ENCODE measurements around the gene B3GAT1.

The B3GAT1 gene

DNA sequence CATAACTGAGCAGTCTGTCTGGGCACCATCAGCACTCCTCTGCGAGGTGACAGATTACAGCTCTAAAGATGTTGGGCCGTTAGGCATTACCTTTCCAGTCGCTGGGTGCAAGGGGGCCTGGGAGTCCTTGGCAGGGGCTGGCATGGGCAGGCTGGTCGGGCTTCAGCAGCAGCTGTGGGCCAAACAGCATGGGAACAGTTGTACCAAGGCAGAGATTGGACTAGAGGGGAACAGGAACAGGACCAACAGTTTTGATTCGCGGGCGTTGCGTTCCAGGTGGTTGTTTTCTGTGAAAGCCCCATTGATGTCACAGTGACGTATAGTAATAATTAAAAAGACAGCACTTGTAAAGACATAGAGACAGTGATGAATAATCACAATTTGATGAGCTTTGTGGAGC, 25.8 kb upstream of the B3GAT1 start:
- no peak for DNase-seq (ENCODE audit: low read depth in 1 of 2, low spot score in 1 of 2)
- in situ Hi-C loops (cut with HindIII; ENCODE audit: low pct_unique_long_range_greater_than_20kb, low sequenced_read_pairs) = no loop called here
- no peak for TF ChIP-seq JUND (IDR thresholded peaks at IDR 0.05; ENCODE audit: low read depth)

GRCh38 chr11:134436781-134437180, 24.7 kb upstream of the B3GAT1 start:
- in situ Hi-C loops (cut with HindIII; ENCODE audit: low pct_unique_long_range_greater_than_20kb, low sequenced_read_pairs) = no loop called here
- DNase-seq (ENCODE audit: low read depth in 1 of 2, low spot score in 1 of 2) = no peak
- no peak for TF ChIP-seq JUND (IDR thresholded peaks at IDR 0.05; ENCODE audit: low read depth)

GRCh38 chr11:134433806-134434205, 21.8 kb upstream of the B3GAT1 start:
- no peak for TF ChIP-seq JUND (IDR thresholded peaks at IDR 0.05; ENCODE audit: low read depth)

DNA sequence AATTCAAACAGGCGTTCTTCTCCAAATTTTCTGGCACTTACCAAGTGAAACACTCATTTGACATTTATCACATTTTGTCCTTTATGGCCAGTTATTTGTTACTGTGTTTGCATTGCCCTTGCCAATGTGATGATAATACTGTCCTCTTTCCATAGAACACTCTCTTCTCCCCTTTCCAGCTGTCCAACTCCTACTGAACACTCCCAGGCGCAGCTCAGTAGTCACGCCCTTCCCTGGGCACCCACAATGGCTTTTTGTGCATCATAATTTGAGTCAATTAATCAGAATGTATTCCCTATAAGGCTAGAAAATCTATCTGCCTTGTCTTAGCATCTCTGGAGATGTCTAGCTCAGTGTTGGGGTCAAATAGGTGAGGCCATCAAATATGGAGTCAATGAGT, 21.2 kb upstream of the B3GAT1 start:
- DNase-seq (ENCODE audit: low read depth in 1 of 2, low spot score in 1 of 2) = no peak
- TF ChIP-seq JUND (IDR thresholded peaks at IDR 0.05; ENCODE audit: low read depth) = no peak
- in situ Hi-C loops (cut with HindIII; ENCODE audit: low pct_unique_long_range_greater_than_20kb, low sequenced_read_pairs) = no loop called here

More at GRCh38 chr11:134433806-134434205, 21.8 kb upstream of the B3GAT1 start:
- DNase-seq (ENCODE audit: low read depth in 1 of 2, low spot score in 1 of 2) = no peak
- in situ Hi-C loops (cut with HindIII; ENCODE audit: low pct_unique_long_range_greater_than_20kb, low sequenced_read_pairs) = no loop called here

- no peak for DNase-seq (ENCODE audit: low read depth in 1 of 2, low spot score in 1 of 2)
- in situ Hi-C loops (cut with HindIII; ENCODE audit: low pct_unique_long_range_greater_than_20kb, low sequenced_read_pairs) = no loop called here
- TF ChIP-seq JUND (IDR thresholded peaks at IDR 0.05; ENCODE audit: low read depth) = no peak
These were observed 20.7 kb upstream of the B3GAT1 start for GRCh38 chr11:134432776-134433175.

GRCh38 chr11:134429106-134429505, 17.1 kb upstream of the B3GAT1 start:
- no peak for TF ChIP-seq JUND (IDR thresholded peaks at IDR 0.05; ENCODE audit: low read depth)
- no peak for DNase-seq (ENCODE audit: low read depth in 1 of 2, low spot score in 1 of 2)
- in situ Hi-C loops (cut with HindIII; ENCODE audit: low pct_unique_long_range_greater_than_20kb, low sequenced_read_pairs) = no loop called here

DNA sequence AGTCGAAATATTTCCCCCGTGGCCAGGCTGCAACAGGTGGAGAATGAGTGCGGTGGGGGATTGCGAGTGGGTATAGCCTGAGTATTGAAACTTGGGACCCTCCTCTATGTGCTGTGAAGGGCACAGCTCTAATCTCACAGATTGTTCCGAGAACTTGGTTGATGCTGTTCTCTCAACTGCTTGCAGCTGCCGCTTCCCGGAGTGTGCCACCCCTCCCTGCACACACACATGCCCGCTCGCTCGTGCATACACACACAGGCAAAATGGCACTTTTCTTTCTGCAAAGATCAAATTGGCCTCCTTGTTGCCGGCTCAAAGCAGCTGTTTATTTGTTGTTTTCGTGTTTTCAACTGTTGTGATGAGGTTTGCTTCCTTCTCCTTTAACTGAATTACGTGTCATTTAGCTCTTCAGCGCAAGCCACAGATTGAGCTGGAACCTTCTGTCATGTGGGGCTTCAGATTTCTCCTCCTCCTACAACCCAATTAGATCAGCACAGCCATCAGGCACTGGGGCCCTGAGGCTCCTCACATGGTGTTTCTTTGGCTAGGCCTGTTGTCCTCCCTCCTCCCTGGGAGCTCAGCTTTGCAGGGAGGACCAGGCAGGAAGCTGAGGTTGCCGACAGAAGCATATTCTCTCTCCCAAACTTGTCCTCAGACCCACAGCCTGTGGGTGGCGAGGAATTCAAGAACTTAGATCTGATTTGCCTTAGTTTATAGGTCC, 13.9 kb upstream of the B3GAT1 start:
- TF ChIP-seq JUND (IDR thresholded peaks at IDR 0.05; ENCODE audit: low read depth) = no peak
- DNase-seq (ENCODE audit: low read depth in 1 of 2, low spot score in 1 of 2) = no peak
- in situ Hi-C loops (cut with HindIII; ENCODE audit: low pct_unique_long_range_greater_than_20kb, low sequenced_read_pairs) = no loop called here

GRCh38 chr11:134425413-134425812, 13.4 kb upstream of the B3GAT1 start:
- in situ Hi-C loops (cut with HindIII; ENCODE audit: low pct_unique_long_range_greater_than_20kb, low sequenced_read_pairs) = no loop called here
- TF ChIP-seq JUND (IDR thresholded peaks at IDR 0.05; ENCODE audit: low read depth) = no peak
- DNase-seq (ENCODE audit: low read depth in 1 of 2, low spot score in 1 of 2) = no peak

GRCh38 chr11:134423106-134423505, 11.1 kb upstream of the B3GAT1 start:
- in situ Hi-C loops (cut with HindIII; ENCODE audit: low pct_unique_long_range_greater_than_20kb, low sequenced_read_pairs) = no loop called here
- no peak for TF ChIP-seq JUND (IDR thresholded peaks at IDR 0.05; ENCODE audit: low read depth)
- no peak for DNase-seq (ENCODE audit: low read depth in 1 of 2, low spot score in 1 of 2)

- in situ Hi-C loops (cut with HindIII; ENCODE audit: low pct_unique_long_range_greater_than_20kb, low sequenced_read_pairs) = no loop called here
- peak; percentile 79 to 91 for DNase-seq (ENCODE audit: low read depth in 1 of 2, low spot score in 1 of 2)
- no peak for TF ChIP-seq JUND (IDR thresholded peaks at IDR 0.05; ENCODE audit: low read depth)
These were observed 6.1 kb upstream of the B3GAT1 start for GRCh38 chr11:134417871-134418840.

DNA sequence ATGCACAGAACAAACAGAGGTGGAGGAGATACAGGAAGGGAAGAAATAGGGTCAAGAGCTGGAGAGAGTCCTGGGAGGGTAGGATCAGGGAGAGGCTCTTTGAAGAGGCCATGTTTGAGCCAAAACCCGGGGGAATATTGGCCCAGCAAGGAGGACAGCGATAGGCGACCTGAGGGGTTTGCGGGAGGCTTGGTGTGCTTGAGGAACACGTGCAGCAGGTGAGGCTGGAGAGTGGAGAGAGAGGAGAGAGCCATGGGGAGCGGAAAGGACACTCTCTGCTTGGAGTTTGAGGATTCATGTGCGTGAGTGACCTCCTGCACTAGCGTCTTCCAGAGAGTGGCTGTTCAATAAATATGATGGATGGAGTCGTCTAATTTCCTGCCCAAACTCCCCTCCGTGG, 4.7 kb upstream of the B3GAT1 start:
- no peak for TF ChIP-seq JUND (IDR thresholded peaks at IDR 0.05; ENCODE audit: low read depth)
- DNase-seq (ENCODE audit: low read depth in 1 of 2, low spot score in 1 of 2) = no peak
- in situ Hi-C loops (cut with HindIII; ENCODE audit: low pct_unique_long_range_greater_than_20kb, low sequenced_read_pairs) = no loop called here

DNA sequence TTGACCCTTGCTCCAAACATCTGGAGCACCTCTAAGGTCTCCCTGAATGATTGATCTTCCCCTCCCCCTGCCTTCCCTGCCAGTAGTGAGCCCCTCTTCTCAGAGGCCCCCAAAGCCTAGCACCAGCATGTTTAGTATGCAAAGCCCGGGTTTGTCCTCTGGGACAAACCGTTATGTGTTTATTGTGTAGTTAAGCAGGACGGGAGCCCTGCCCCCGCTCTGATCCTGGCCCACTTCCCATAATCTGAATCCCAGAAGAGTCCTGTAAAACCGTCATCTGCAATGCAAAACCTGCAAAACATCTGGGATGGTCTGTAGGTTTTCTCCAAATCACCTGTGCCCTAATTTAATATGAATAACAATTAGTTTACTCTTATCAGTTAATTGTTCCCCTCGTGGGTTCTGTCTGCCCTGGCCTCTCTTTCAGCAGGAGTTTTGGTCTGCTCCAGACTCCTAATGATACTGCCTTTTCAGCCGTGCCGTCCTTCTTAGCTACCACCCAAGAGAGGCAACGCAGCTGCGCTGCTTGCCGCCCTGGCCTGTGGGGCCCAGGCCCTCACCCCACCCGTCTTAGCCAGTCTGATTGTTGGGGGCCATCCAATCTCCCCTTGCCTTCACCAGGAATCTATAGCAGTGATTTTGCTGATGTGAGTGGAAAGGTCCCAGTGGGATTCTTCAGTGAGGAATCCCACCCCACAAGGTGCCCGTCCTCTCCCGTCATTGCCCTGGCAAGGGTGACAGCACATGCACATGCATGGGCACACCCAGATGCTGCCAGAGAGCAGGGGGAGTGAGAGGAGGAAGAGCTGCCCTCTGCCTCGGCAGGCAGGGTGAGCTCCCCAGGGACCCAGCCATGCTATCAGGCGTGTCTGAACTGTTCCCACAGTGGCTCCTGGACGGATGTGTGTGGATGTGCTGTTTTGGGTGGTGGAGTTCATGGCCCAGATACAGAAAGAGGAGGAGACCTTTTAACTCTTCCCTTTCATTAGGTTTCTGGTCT, 3.0 kb upstream of the B3GAT1 start:
- in situ Hi-C loops (cut with HindIII; ENCODE audit: low pct_unique_long_range_greater_than_20kb, low sequenced_read_pairs) = no loop called here
- no peak for TF ChIP-seq JUND (IDR thresholded peaks at IDR 0.05; ENCODE audit: low read depth)
- DNase-seq (ENCODE audit: low read depth in 1 of 2, low spot score in 1 of 2) = no peak
